ENCODE measurements around the gene GMPPB. TPM values are rescaled to one million over a fixed set of nuclear protein-coding genes. Genes with fewer than 3 reads are reported as not detected.

The GMPPB gene
- polyA plus RNA-seq, 1 donor (not counting 4 experiments of a cell fraction or from before 2014, with no cell fraction given) = 17.4 TPM

DNA sequence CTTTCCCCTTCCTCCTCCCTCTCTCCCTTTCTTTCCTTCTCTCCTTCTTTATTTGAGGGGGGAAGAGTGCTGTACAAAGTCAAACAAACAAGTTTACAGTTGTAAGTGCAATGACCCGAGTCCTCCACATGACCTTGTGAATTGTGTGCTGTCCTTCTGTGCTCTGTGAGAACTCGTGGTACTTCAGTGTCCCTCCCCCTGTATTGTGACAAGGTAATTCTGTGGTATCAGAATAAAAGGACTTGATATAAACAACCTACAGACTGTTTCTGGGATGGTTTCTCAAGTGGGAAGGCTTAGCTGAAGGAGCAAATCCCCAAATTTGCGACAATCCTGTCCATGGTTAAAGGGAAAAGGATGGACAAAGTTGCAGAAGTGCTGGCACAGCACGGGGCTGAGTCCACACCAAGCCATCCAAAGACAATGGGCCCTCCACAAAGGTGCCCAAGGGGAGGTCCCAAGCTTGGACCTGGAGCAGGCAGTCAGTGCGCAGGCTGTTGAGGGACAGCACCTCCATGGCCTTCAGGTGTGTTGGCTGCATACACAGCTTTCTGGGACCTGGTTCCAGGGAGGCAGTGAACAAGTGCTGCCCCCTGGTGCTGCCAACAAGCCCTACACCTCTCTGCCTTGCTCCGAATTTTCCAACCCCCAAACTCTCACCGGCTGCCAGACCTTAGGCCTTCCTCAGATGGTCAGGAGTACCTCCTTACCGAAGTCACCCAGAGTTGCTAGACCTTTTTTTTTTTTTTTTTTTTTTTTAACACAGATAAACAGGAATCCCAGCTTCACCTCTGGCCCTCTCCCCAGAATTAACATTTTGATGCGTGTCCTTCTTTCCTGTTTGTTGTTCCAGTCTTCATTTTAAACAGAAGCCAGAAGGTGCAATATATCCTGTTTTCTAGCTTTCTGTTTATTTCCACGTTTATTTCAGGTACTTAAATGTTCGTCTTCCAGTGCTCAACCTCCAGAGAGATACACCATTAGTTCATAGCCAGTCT, 52.2 kb downstream of the GMPPB start:
- H3K9me1 ChIP-seq (ENCODE audit: control insufficient read depth, extremely low read depth, insufficient read depth, low read length) = no peaks in the 10 kb centered on the region
- H3K36me3 ChIP-seq (ENCODE audit: control insufficient read depth in 2 of 2, extremely low read depth in 1 of 2, insufficient read depth in 2 of 2, low read length in 2 of 2) = peaks cover 3 to 8% of the 10 kb centered on the region in 2 experiments
- H3K4me3 ChIP-seq (ENCODE audit: control insufficient read depth in 2 of 3, extremely low read depth in 1 of 3, insufficient read depth in 2 of 3, low read depth in 1 of 3, low read length in 3 of 3) = no peak overlapping the region
- no peak overlapping the region for H3K4me2 ChIP-seq (ENCODE audit: control insufficient read depth, extremely low read depth, insufficient read depth, low read depth, low read length)
- DNase-seq (ENCODE audit: low read depth, low spot score) (peak; percentile 71), FAIRE-seq (peak; percentile 86)
- H3K27ac ChIP-seq (ENCODE audit: control insufficient read depth, insufficient read depth, low read length) = no peak overlapping the region
- peaks cover 15% of the 10 kb centered on the region for H3K79me2 ChIP-seq (ENCODE audit: control insufficient read depth, insufficient read depth, low read length)
- no peaks in the 10 kb centered on the region for H3K9me3 ChIP-seq (ENCODE audit: control insufficient read depth, low read depth, low read length)
- no peak for TF ChIP-seq EZH2 (IDR thresholded peaks at IDR 0.05; ENCODE audit: low read length)
- TF ChIP-seq, protein P1, sequence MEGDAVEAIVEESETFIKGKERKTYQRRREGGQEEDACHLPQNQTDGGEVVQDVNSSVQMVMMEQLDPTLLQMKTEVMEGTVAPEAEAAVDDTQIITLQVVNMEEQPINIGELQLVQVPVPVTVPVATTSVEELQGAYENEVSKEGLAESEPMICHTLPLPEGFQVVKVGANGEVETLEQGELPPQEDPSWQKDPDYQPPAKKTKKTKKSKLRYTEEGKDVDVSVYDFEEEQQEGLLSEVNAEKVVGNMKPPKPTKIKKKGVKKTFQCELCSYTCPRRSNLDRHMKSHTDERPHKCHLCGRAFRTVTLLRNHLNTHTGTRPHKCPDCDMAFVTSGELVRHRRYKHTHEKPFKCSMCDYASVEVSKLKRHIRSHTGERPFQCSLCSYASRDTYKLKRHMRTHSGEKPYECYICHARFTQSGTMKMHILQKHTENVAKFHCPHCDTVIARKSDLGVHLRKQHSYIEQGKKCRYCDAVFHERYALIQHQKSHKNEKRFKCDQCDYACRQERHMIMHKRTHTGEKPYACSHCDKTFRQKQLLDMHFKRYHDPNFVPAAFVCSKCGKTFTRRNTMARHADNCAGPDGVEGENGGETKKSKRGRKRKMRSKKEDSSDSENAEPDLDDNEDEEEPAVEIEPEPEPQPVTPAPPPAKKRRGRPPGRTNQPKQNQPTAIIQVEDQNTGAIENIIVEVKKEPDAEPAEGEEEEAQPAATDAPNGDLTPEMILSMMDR (optimal IDR thresholded peaks at IDR 0.05 in 1 of 3, IDR thresholded peaks at IDR 0.05 in 1 of 3, conservative IDR thresholded peaks at IDR 0.05 in 1 of 3; ENCODE audit: extremely low read depth in 1 of 3, insufficient read depth in 2 of 3, low read length in 3 of 3) = peak in 2 of 3 experiments; percentile 91 to 95
- H3K27me3 ChIP-seq (ENCODE audit: control insufficient read depth, extremely low read depth, insufficient read depth, low read length) = no peaks in the 10 kb centered on the region
- H3K9ac ChIP-seq (ENCODE audit: control insufficient read depth, extremely low read depth, insufficient read depth, low read length) = no peak overlapping the region
- dilution Hi-C loops (cut with MboI; ENCODE audit: extremely low pct_ligation_motif_present, low sequenced_read_pairs) = loop anchor here (25.0 kb wide), 1 partner anchor 109 kb away; the partner anchor contains the start of gene BSN
- H4K20me1 ChIP-seq (ENCODE audit: control insufficient read depth, extremely low read depth, insufficient read depth, low read length) = no peaks in the 10 kb centered on the region
- H2AFZ ChIP-seq (ENCODE audit: control insufficient read depth, low read length) = no peak overlapping the region
- peaks cover 20% of the 10 kb centered on the region for H3K4me1 ChIP-seq (ENCODE audit: control insufficient read depth, extremely low read depth, insufficient read depth, low read length)

DNA sequence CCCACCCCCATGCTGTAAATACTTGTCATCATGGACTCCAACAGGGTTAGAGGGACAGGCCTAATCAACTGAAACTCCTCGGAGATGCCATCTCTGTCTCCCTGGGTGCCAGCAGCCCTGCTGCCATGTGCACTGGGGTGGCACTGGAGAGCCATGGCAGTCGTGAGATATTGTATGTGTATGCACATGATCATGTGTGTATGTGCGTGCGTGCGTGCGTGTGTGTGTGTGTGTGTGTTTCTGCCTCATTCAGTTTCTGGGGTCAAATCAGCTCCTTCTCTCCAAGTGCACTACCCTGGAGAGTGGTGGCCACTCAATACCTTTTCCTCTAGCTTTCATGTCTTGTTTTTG, 52.8 kb downstream of the GMPPB start:
- no peak overlapping the region for H3K4me3 ChIP-seq (ENCODE audit: control insufficient read depth in 2 of 3, extremely low read depth in 1 of 3, insufficient read depth in 2 of 3, low read depth in 1 of 3, low read length in 3 of 3)
- H3K9ac ChIP-seq (ENCODE audit: control insufficient read depth, extremely low read depth, insufficient read depth, low read length) = no peak overlapping the region
- H2AFZ ChIP-seq (ENCODE audit: control insufficient read depth, low read length) = no peak overlapping the region
- dilution Hi-C loops (cut with MboI; ENCODE audit: extremely low pct_ligation_motif_present, low sequenced_read_pairs) = loop anchor here (25.0 kb wide), 1 partner anchor 109 kb away; the partner anchor contains the start of gene BSN
- no peak overlapping the region for H3K27ac ChIP-seq (ENCODE audit: control insufficient read depth, insufficient read depth, low read length)
- H3K27me3 ChIP-seq (ENCODE audit: control insufficient read depth, extremely low read depth, insufficient read depth, low read length) = no peaks in the 10 kb centered on the region
- H3K9me3 ChIP-seq (ENCODE audit: control insufficient read depth, low read depth, low read length) = no peaks in the 10 kb centered on the region
- peaks cover 20% of the 10 kb centered on the region for H3K4me1 ChIP-seq (ENCODE audit: control insufficient read depth, extremely low read depth, insufficient read depth, low read length)
- no peak for TF ChIP-seq EZH2 (IDR thresholded peaks at IDR 0.05; ENCODE audit: low read length)
- TF ChIP-seq, protein P1 (optimal IDR thresholded peaks at IDR 0.05 in 1 of 3, IDR thresholded peaks at IDR 0.05 in 1 of 3, conservative IDR thresholded peaks at IDR 0.05 in 1 of 3; ENCODE audit: extremely low read depth in 1 of 3, insufficient read depth in 2 of 3, low read length in 3 of 3) = no peak
- H3K79me2 ChIP-seq (ENCODE audit: control insufficient read depth, insufficient read depth, low read length) = peaks cover 12% of the 10 kb centered on the region
- no peak overlapping the region for H3K4me2 ChIP-seq (ENCODE audit: control insufficient read depth, extremely low read depth, insufficient read depth, low read depth, low read length)
- peaks cover 0 to 3% of the 10 kb centered on the region in 2 experiments for H3K36me3 ChIP-seq (ENCODE audit: control insufficient read depth in 2 of 2, extremely low read depth in 1 of 2, insufficient read depth in 2 of 2, low read length in 2 of 2)
- DNase-seq (ENCODE audit: low read depth, low spot score) (no peak), FAIRE-seq (no peak)
- H4K20me1 ChIP-seq (ENCODE audit: control insufficient read depth, extremely low read depth, insufficient read depth, low read length) = no peaks in the 10 kb centered on the region
- no peaks in the 10 kb centered on the region for H3K9me1 ChIP-seq (ENCODE audit: control insufficient read depth, extremely low read depth, insufficient read depth, low read length)

Small RNAs within 50 kb of the gene (small RNA-seq; reads per million reads assigned to genes)
- gene AMIGO3 (ENCODE audit: insufficient read length in 3 of 3, low read depth in 3 of 3, low replicate concordance in 1 of 3) = 0 reads per million in 3 experiments
- 0 reads per million in 3 experiments for gene COX6CP14 (ENCODE audit: insufficient read length in 3 of 3, low read depth in 3 of 3, low replicate concordance in 1 of 3)

Other genes starting within 250 kb of the GMPPB start
- gene BSN, start 169.5 kb downstream of the GMPPB start, polyA plus RNA-seq = under 0.01 to 0.01 TPM (median under 0.01 TPM) in 3 replicates
- gene APEH, start 49.6 kb downstream of the GMPPB start, polyA plus RNA-seq = 106 to 161 TPM (median 160 TPM) in 3 replicates
- gene MST1, start 34.5 kb downstream of the GMPPB start, polyA plus RNA-seq = 4.5 to 12.4 TPM (median 5.2 TPM) in 3 replicates
- gene RNF123, start 34.4 kb downstream of the GMPPB start, polyA plus RNA-seq = 18.1 to 34.4 TPM (median 20.4 TPM) in 3 replicates
- 0.02 to 0.03 TPM in 2 of 3 replicates, not detected in the other for gene AMIGO3, start 4.3 kb downstream of the GMPPB start, polyA plus RNA-seq
- 24.5 to 34.3 TPM (median 25.9 TPM) in 3 replicates for gene IP6K1, start 62.6 kb upstream of the GMPPB start, polyA plus RNA-seq
- 0.19 TPM in 1 of 3 replicates, not detected in the others for gene CDHR4, start 75.9 kb upstream of the GMPPB start, polyA plus RNA-seq
- gene INKA1, start 79.3 kb upstream of the GMPPB start, polyA plus RNA-seq = 10.1 to 20.6 TPM (median 12.0 TPM) in 3 replicates
- 5.4 to 10.4 TPM (median 7.7 TPM) in 3 replicates for gene UBA7, start 90.0 kb upstream of the GMPPB start, polyA plus RNA-seq
- 3.7 to 5.8 TPM (median 5.8 TPM) in 3 replicates for gene TRAIP, start 132.6 kb upstream of the GMPPB start, polyA plus RNA-seq
- not detected in 3 replicates for gene CAMKV, start 146.0 kb upstream of the GMPPB start, polyA plus RNA-seq
- 106 to 161 TPM (median 110 TPM) in 3 replicates for gene MST1R, start 179.9 kb upstream of the GMPPB start, polyA plus RNA-seq
- gene MON1A, start 205.9 kb upstream of the GMPPB start, polyA plus RNA-seq = 10.7 to 14.9 TPM (median 14.7 TPM) in 3 replicates
- 34.3 to 43.2 TPM (median 36.4 TPM) in 3 replicates for gene RBM6, start 216.2 kb upstream of the GMPPB start, polyA plus RNA-seq

All from keratinocyte (primary cell).